IPS DF 19.7 (cell line): ENCODE measurements around the gene IL6.
"Not testable (repeated sequence)": the region's sequence is repeated elsewhere in the genome, so short reads cannot be mapped to it uniquely, and the experiment has no call there.

Experiments used
- DNase-seq: peaks from one replicate; pipeline ENCODE4 v3.0.0-alpha.2; 2013; ENCODE audit warnings: low read depth, low spot score

IL6 gene

DNA sequence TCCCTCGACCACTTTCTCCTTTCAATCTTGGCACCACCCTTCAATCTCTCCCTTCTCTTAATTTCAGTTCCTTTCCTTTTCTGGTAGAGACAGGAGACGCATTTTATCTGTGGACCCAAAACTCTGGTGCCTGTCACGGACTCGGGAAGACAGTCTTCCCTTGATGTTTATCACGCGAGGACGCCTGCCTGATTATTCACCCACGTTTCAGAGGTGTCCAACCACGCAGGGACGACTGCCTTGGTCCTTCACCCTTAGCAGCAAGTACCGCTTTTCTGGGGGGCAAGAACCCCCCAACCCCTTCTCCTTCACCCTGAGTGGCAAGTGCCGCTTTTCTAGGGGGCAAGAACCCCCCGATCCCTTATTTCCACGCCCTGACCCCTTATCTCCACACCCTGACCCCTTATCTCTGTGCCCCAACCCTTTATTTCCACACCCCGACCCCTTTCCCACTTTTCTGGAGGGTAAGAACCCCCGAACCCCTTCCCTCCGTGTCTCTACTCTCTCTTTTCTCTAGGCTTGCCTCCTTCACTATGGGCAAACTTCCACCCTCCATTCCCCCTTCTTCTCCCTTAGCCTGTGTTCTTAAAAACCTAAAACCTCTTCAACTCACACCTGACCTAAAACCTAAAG, 22.9 kb upstream of the IL6 start:
- not testable (repeated sequence) for DNase-seq

DNA sequence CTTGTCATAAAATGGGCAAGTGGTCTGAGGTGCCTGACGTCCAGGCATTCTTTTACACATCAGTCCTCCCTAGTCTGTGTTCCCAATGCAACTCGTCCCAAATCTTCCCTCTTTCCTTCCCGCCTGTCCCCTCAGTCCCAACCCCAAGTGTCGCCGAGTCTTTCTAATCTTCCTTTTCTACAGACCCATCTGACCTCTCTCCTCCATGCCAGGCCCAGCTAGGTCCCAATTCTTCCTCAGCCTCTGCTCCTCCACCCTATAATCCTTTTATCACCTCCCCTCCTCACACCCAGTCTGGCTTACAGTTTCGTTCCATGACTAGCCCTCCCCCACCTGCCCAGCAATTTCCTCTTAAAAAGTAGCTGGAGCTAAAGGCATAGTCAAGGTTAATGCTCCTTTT, 22.3 kb upstream of the IL6 start:
- DNase-seq: not testable (repeated sequence)

GRCh38 chr7:22705874-22706273, 21.1 kb upstream of the IL6 start:
- DNase-seq: not testable (repeated sequence)

DNA sequence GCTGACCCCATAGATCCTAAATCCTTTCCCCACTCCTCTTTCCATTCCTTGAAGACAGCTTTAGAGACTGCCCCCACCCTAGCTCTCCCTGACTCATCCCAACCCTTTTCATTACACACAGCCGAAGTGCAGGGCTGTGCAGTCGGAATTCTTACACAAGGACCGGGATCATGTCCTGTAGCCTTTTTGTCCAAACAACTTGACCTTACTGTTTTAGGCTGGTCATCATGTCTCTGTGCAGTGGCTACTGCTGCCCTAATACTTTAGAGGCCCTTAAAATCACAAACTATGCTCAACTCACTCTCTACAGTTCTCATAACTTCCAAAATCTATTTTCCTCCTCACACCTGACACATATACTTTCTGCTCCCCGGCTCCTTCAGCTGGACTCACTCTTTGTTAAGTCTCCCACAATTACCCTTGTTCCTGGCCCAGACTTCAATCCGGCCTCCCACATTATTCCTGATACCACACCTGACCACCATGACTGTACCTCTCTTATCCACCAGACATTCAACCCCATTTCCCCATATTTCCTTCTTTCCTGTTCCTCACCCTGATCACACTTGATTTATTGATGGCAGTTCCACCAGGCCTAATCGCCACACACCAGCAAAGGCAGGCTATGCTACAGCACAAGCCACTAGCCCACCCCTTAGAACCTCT, 19.8 kb upstream of the IL6 start:
- not testable (repeated sequence) for DNase-seq

GRCh38 chr7:22708214-22708613, 18.8 kb upstream of the IL6 start:
- DNase-seq: not testable (repeated sequence)

GRCh38 chr7:22708677-22709061, 18.3 kb upstream of the IL6 start:
- DNase-seq: not testable (repeated sequence)

GRCh38 chr7:22709062-22709829, 17.8 kb upstream of the IL6 start:
- DNase-seq: not testable (repeated sequence)

DNA sequence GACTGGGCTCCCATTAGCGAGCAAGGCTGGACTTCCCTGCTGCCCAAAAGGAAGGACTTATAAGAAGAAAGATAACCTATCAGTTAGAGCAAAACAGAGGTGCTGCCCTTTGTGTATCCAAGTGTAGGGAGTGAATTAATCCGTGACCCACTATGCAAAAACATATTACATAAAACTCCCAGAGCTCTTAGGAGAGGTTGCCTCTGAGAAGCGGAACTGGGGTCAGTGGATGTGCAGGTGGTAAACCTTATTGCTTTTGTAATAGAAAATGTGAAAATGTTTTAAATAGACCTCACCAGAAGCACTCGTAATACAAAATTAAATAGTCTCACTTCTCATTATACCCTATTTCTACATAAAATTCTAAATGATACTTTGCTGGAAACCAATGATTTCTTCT, 17.1 kb upstream of the IL6 start:
- DNase-seq: no peak

DNA sequence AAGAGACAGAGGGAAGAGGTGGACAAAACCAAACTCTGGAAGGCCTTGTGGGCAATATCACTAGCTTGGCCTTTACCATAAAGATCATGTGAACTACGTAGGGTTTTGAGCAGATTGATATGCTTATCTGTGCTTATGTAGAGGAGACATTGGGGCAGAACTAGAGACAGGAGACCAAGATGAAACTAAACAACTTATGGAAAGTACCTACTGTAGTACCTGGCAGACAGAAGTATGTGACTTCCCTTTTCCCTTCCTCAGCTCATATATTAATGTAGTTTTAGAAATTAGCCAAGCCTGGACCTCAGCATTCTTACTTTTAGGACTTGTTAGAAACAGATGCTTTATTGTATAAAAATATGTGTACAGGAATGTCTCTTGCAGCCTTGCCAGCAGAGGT, 14.0 kb upstream of the IL6 start:
- DNase-seq: no peak

DNA sequence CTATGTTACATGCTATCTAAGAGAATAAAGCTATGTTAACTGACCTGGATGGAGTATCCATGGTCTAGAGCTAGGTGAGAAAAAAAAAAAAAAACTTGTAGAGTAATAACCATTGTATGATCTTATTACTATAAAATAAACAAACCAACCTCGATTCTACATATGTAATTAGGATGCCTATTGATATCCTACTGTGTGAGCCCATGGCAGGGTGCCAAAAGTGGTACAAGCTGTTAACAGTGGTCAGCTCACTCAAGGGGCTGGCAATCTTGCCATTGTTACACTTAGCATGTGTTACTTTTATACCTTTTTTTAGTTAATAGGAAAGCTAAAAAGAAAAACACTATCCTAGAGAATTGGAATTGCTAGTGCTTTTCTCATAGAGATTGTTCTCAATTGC, 13.5 kb upstream of the IL6 start:
- no peak for DNase-seq

- no peak for DNase-seq
Observed at GRCh38 chr7:22715969-22716368, 11.0 kb upstream of the IL6 start.

- DNase-seq: no peak
Observed at GRCh38 chr7:22717760-22718159, 9.2 kb upstream of the IL6 start.

DNA sequence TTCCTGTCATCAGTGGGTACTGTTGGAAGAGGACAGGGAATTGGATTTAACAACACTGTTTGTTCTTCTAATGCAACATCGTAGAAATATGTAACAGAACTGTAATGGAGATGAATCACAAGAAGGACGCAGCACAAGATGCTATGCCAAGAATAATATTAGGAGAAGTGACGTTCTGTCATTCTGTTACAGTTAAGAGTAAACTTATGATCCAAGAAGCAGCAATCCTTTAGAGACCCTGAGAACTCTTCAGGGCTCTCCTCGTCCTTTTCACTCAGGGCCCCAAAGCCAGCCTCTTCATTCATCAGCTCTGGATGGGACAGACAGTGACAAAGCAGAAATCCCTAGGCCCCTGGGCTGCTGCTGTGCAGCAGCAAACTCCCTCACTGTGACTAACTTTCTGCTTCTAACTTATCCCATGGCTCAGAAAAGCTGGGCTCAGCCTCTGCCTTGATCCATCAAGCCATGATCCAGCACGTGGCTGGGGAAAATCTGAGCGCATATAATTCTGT, 8.7 kb upstream of the IL6 start:
- no peak for DNase-seq

DNA sequence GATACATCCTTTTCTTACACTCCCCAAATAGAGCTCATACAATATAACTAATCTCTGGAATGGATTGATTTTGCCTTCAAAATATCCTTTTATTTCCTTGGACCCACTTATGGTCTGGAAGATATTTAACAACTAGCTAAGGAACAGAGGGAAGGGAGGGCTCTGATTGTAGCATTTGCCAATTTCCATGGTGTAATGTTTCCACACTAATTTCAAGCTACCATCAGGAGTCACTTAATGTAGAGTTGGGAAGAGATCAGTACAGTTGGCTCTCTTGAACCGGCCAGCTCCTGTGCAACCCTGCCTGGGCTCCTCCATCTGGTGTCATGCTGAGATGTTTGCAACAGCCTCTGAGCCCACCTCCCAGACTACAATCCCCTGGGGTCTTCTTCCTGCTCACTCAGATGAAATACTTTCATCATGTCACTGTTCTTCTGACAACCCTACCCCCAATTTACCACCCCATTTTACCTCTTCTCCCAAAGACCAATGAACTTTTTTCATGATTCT, 8.0 kb upstream of the IL6 start:
- no peak for DNase-seq

DNA sequence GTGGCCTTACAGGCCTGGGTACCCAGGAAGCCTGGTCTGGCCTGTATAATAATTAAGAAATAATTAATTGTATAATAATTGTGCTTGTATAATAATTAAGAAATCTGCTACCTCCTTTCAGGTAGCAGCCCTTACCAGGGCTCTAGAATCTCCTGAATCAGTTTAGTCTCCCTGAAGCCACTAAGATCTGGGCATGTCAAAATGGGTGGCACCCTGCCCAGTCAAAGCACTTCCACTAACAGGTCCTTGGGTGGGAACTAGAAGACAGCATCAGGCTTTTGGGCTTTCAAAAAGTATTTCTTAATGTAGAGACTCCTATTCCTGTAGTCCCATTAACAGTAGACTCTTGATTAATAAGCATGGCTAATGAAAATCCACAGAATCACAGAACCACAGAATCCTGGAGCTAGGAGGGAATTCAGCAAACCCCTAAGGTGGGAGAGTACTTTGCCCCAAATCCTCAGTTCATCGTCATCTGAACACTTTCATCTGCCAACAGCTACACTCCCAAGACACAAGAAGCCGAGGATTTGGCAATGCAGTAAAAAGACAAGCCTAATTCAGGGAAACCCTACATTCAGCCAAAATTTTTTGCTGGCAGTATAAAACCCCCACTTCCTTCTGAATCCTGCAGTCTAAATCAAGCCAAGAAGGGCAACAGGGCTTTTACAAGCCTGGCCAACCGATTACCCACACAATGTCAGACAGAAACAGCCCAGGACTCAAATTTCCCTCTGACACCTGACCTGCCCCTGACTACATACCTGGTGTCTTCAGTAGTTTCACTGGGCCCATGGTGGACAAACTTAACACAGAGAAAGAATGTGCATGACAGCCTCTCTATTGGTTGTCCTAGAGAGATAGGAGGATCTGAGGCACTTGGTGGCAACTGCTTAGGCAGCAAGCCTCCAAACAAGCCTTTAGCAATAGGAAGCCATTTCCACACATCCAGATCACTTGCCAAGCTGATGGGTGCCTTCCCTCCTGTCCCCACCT, 5.9 kb upstream of the IL6 start:
- no peak for DNase-seq

DNA sequence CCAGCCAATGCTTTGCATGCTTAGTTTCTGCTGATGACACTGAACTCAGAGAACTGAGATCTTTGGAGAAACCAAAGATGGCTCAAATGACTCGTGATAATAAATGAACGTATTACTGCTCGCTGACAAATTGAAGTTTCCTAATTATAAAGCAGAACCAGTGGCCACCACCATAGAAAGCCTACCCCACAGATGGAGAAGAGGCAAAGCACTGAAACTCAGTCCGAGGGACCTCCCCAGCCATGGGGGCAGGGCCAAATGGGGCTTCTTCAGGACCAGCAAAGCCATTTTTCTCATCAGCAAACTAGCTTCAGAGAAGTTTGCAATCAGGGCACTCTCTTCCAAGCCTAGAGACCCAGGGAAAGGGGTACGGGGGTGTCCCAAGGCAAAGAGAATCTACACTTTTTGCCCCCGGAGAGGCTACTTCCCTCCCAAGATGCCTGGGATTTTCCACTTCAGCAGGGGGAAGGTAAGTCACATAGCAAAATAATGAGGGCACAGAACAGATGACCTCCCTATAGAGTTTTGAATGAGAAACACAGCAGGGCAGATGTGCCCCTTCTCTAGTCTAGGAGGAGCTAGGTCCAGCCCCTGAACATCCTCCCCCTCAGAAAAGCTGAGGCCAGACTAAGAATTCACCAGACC, 4.3 kb upstream of the IL6 start:
- DNase-seq: no peak

DNA sequence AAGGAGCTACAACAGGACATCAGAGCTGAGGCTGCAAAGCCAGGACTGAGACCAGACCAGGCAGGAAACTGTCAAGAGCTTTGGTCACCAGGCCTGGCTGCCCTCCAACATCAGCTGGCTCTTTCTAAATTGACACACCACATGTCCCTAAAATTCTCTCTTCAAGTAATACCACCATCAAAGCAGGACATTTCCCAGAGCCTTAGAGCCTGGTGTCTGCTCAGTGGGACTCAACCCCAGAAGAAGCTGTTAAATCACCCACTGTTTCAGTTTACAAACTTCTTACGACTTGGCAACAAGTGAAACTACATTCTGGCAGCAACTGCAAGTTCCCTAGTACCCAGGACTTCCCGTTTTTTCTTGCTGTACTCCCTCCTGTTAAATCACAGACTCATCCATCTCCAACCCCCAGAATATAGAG, 3.8 kb upstream of the IL6 start:
- DNase-seq: no peak

GRCh38 chr7:22723637-22724036, 3.4 kb upstream of the IL6 start:
- DNase-seq: no peak

GRCh38 chr7:22724861-22725260, 2.1 kb upstream of the IL6 start:
- DNase-seq: no peak

DNA sequence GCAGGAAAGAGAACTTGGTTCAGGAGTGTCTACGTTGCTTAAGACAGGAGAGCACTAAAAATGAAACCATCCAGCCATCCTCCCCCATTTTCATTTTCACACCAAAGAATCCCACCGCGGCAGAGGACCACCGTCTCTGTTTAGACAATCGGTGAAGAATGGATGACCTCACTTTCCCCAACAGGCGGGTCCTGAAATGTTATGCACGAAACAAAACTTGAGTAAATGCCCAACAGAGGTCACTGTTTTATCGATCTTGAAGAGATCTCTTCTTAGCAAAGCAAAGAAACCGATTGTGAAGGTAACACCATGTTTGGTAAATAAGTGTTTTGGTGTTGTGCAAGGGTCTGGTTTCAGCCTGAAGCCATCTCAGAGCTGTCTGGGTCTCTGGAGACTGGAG, 1.4 kb upstream of the IL6 start:
- no peak for DNase-seq
